Activated T-helper 2 cell treated with anti-CD3 and anti-CD28 coated beads, Interferon-gamma antibody, Interleukin-2, Interleukin-4, amounts not matched to agents 10 μg/mL and 5 μg/mL and 100 μg/mL, durations not matched to agents 14 hours and 24 hours and 36 hours (primary cell): ENCODE results near the gene ASXL3. TPM values are rescaled to one million over a fixed set of nuclear protein-coding genes. Genes with fewer than 3 reads are reported as not detected.

Experiments used
- DNase-seq: peaks from one replicate; pipeline ENCODE4 v3.0.0; 2021; ENCODE audit warnings: low spot score
- H3K27ac Mint-ChIP-seq: one replicate; pipeline ENCODE4 v1.8.0; 2021; ENCODE audit warnings: mixed read lengths
- H3K27me3 Mint-ChIP-seq: one replicate; pipeline ENCODE4 v1.8.0; 2021; ENCODE audit warnings: low read depth, mixed read lengths
- H3K36me3 Mint-ChIP-seq: one replicate; pipeline ENCODE4 v1.8.0; 2021; ENCODE audit warnings: low read depth, mixed read lengths
- H3K4me1 Mint-ChIP-seq: one replicate; pipeline ENCODE4 v1.8.0; 2021; ENCODE audit warnings: low read depth, mixed read lengths
- H3K4me3 Mint-ChIP-seq: one replicate; pipeline ENCODE4 v1.8.0; 2021; ENCODE audit warnings: low read depth, mild to moderate bottlenecking, moderate library complexity, mixed read lengths
- H3K9me3 Mint-ChIP-seq: one replicate; pipeline ENCODE4 v1.8.0; 2021; ENCODE audit warnings: mixed read lengths
- intact Hi-C: fragments of 100-400 bp; cut with micrococcal nuclease; formaldehyde crosslinking; loops from one replicate; pipeline ENCODE4 v1.15.1; 2023
- total RNA-seq: library from RNA; stranded (reverse); gene quantifications from 2 replicates; pipeline ENCODE4 v1.2.3, GENCODE V29; 2022

ASXL3 gene
- total RNA-seq, 1 donor from 2014 or later = not detected

DNA sequence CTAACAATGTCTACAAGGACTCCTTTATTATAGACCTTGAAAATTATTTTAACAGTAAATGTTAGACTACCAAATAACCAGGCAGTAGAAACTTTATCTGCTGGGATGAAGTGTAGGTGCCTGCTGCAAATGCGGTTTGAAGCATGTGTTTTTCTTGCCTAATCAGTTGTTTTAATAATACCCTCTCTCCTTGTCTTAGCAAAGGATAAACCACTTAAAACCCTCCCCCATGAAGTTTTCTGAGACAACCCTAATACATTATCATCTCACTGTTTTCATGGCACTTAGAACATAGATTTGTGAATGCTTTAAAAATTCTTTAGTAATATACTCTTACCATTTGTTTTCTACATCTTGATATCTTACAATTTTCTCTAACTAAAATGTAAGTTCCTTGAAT lies 98.6 kb downstream of the ASXL3 start:
- H3K9me3 Mint-ChIP-seq = peaks cover 17% of the 10 kb centered on the region
- no peak for DNase-seq
- intact Hi-C loops = no loop called here
- no peak overlapping the region for H3K27ac Mint-ChIP-seq
- no peaks in the 10 kb centered on the region for H3K4me1 Mint-ChIP-seq
- no peaks in the 10 kb centered on the region for H3K27me3 Mint-ChIP-seq
- no peaks in the 10 kb centered on the region for H3K36me3 Mint-ChIP-seq
- no peak overlapping the region for H3K4me3 Mint-ChIP-seq

- no peaks in the 10 kb centered on the region for H3K4me1 Mint-ChIP-seq
- H3K4me3 Mint-ChIP-seq = no peak overlapping the region
- no peak overlapping the region for H3K27ac Mint-ChIP-seq
- intact Hi-C loops = no loop called here
- peaks cover 17% of the 10 kb centered on the region for H3K9me3 Mint-ChIP-seq
- no peak for DNase-seq
- H3K36me3 Mint-ChIP-seq = no peaks in the 10 kb centered on the region
- no peaks in the 10 kb centered on the region for H3K27me3 Mint-ChIP-seq
These were observed 99.9 kb downstream of the ASXL3 start for GRCh38 chr18:33677891-33678290.

DNA sequence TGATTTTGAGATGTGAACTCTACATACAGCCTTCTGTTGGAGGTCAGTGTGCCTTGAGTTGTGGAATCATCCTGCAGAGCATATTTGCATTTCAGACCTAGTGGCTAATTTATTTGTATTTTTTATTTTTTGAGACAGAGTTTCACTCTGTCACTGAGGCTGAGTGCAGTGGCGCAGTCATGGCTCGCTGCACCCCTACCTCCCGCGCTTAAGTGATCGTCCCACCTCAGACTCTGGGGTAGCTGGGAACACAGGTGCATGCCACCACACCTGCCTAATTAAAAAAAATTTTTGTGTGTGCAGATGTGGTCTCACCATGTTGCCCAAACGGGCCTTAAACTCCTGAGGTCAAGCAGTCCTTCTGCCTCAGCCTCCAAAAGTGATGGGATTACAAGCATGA lies 104.4 kb downstream of the ASXL3 start:
- Mint-ChIP-seq H3K4me1 (no peaks in the 10 kb centered on the region), H3K4me3 (no peak overlapping the region)

GRCh38 chr18:33694593-33694992 lies 116.6 kb downstream of the ASXL3 start:
- intact Hi-C loops = no loop called here
- Mint-ChIP-seq H3K9me3 (peaks cover 31% of the 10 kb centered on the region), H3K27me3 (no peaks in the 10 kb centered on the region), H3K27ac (no peak overlapping the region), H3K36me3 (no peaks in the 10 kb centered on the region), H3K4me3 (no peak overlapping the region), H3K4me1 (no peaks in the 10 kb centered on the region)
- no peak for DNase-seq

More for the DNA sequence above, 104.4 kb downstream of the ASXL3 start:
- Mint-ChIP-seq H3K27me3 (no peaks in the 10 kb centered on the region), H3K9me3 (peaks cover 21% of the 10 kb centered on the region), H3K27ac (no peak overlapping the region), H3K36me3 (no peaks in the 10 kb centered on the region)
- DNase-seq = no peak
- intact Hi-C loops = no loop called here

GRCh38 chr18:33696332-33697162 lies 118.5 kb downstream of the ASXL3 start:
- peaks cover 17% of the 10 kb centered on the region for H3K9me3 Mint-ChIP-seq
- no peak overlapping the region for H3K27ac Mint-ChIP-seq
- no peaks in the 10 kb centered on the region for H3K36me3 Mint-ChIP-seq
- intact Hi-C loops = no loop called here
- H3K4me1 Mint-ChIP-seq = no peaks in the 10 kb centered on the region
- H3K4me3 Mint-ChIP-seq = no peak overlapping the region
- H3K27me3 Mint-ChIP-seq = no peaks in the 10 kb centered on the region
- no peak for DNase-seq

- Mint-ChIP-seq H3K27ac (no peak overlapping the region), H3K36me3 (no peaks in the 10 kb centered on the region), H3K27me3 (no peaks in the 10 kb centered on the region), H3K4me3 (no peak overlapping the region), H3K4me1 (no peaks in the 10 kb centered on the region), H3K9me3 (peaks cover 12% of the 10 kb centered on the region)
- no peak for DNase-seq
- intact Hi-C loops = no loop called here
These were observed 119.5 kb downstream of the ASXL3 start for GRCh38 chr18:33697498-33697897.

- Mint-ChIP-seq H3K27me3 (no peaks in the 10 kb centered on the region), H3K27ac (no peak overlapping the region), H3K9me3 (no peaks in the 10 kb centered on the region), H3K4me1 (no peaks in the 10 kb centered on the region), H3K36me3 (no peaks in the 10 kb centered on the region), H3K4me3 (no peak overlapping the region)
- intact Hi-C loops = no loop called here
- DNase-seq = no peak
These were observed 121.4 kb downstream of the ASXL3 start for GRCh38 chr18:33699372-33699771.

DNA sequence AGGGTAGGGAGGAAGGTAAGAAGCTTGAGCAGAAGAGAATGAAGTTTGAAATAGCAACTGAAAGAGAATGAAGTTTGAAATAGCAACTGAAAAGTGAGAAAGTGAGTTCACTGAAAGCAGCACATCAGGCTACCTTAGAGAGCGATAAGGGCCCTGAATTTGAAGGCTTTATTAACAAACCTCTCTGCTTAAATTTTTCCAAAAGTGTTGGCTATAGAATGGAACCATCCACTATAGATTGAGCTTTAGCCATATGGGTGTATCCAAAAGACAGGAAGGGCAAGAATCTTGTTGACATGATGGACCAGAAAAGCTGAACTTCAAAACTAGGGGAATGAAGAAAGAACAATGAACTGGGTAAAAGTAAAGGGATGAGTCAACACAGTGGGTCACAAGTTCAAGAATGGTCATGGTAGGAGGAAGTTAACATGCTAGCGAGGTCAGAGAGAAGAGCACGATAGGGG lies 122.5 kb downstream of the ASXL3 start:
- no peak for DNase-seq
- intact Hi-C loops = no loop called here
- Mint-ChIP-seq H3K4me1 (no peaks in the 10 kb centered on the region), H3K9me3 (no peaks in the 10 kb centered on the region), H3K4me3 (no peak overlapping the region), H3K27me3 (no peaks in the 10 kb centered on the region), H3K27ac (no peak overlapping the region), H3K36me3 (no peaks in the 10 kb centered on the region)

DNA sequence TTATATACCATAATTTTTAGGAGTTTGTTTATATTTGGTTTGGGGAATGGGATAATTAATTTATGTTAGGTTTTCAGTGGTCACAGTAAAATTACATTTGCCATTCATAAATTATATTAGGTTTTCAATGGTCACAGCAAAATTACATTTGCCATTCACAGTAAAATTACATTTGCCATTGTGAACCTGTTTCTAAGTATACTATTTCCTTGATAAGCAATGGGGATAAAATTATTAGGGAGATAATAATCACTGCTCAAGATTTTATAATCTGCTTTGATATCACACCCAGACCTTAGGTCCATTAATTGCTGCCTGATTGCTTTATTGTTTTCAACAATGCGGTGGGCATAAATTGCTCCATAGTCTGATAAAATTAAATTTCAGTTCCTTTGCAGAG lies 124.6 kb downstream of the ASXL3 start:
- Mint-ChIP-seq H3K4me3 (no peak overlapping the region), H3K27ac (no peak overlapping the region), H3K27me3 (no peaks in the 10 kb centered on the region), H3K36me3 (no peaks in the 10 kb centered on the region), H3K9me3 (no peaks in the 10 kb centered on the region), H3K4me1 (no peaks in the 10 kb centered on the region)
- no peak for DNase-seq
- intact Hi-C loops = no loop called here

DNA sequence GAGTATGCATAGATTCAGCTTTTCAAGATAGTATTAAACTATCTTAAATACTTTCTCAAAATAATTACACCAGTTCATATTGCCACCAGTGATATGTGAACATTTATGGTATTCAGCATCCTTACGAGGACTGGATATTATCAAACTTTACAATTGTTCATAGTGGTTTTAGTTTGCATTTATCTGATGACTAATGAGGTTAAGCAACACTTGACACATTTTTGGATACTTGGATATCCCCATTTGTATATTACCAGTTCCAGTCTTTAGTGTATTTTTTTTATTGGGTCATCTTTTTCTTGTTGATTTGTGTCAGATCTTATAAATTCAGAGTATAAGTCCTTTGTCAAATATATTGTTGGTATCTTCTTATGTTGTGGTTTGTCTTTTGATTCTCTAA lies 128.4 kb downstream of the ASXL3 start:
- Mint-ChIP-seq H3K27ac (no peak overlapping the region), H3K27me3 (no peaks in the 10 kb centered on the region), H3K36me3 (no peaks in the 10 kb centered on the region), H3K9me3 (no peaks in the 10 kb centered on the region), H3K4me3 (no peak overlapping the region), H3K4me1 (no peaks in the 10 kb centered on the region)
- no peak for DNase-seq
- intact Hi-C loops = no loop called here

DNA sequence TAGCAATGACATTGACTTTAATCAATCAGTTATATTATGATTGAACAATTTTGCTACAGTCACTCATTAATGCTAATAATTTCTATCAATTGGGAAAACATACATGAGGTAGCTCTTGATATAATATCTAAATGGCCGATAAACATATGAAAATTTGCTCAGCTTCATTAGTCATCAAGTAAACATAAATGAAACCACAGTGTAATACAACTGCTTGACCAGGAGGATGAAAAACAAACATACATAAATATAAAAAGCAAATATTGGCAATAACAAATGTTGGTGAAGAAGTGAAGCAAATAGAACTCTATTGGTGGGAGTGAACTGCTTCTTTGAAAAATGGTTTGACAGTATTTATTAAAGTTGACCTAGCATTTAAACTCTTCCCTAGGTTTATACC lies 130.9 kb downstream of the ASXL3 start:
- Mint-ChIP-seq H3K4me3 (no peak overlapping the region), H3K4me1 (no peaks in the 10 kb centered on the region), H3K36me3 (no peaks in the 10 kb centered on the region), H3K9me3 (peaks cover 4% of the 10 kb centered on the region), H3K27me3 (no peaks in the 10 kb centered on the region), H3K27ac (no peak overlapping the region)
- no peak for DNase-seq
- intact Hi-C loops = no loop called here

GRCh38 chr18:33710269-33710668 lies 132.2 kb downstream of the ASXL3 start:
- peaks cover 11% of the 10 kb centered on the region for H3K9me3 Mint-ChIP-seq
- no peaks in the 10 kb centered on the region for H3K4me1 Mint-ChIP-seq
- intact Hi-C loops = no loop called here
- no peaks in the 10 kb centered on the region for H3K36me3 Mint-ChIP-seq
- H3K27me3 Mint-ChIP-seq = no peaks in the 10 kb centered on the region
- H3K27ac Mint-ChIP-seq = no peak overlapping the region
- DNase-seq = no peak
- no peak overlapping the region for H3K4me3 Mint-ChIP-seq

DNA sequence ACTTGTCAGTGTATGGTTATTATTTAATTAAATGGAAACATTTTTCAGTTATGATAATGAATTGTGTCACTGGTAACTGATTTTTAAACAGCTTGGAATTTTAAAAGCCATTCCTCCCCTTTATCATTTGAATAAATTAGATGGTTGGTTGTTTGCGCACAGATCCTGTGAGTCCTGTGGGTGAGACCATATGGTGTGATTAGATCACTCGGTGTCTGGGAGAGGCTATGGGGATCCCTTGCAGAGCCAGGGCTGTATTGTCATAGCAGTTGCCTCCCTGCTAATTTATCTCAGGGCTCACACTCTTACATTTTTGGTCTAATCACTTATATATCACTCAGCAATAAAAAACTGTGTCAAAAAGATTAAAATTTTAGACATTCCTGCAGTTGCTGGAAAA lies 133.5 kb downstream of the ASXL3 start:
- no peaks in the 10 kb centered on the region for H3K27me3 Mint-ChIP-seq
- peaks cover 12% of the 10 kb centered on the region for H3K9me3 Mint-ChIP-seq
- intact Hi-C loops = no loop called here
- no peaks in the 10 kb centered on the region for H3K4me1 Mint-ChIP-seq
- no peak overlapping the region for H3K27ac Mint-ChIP-seq
- DNase-seq = no peak
- H3K4me3 Mint-ChIP-seq = no peak overlapping the region
- no peaks in the 10 kb centered on the region for H3K36me3 Mint-ChIP-seq
